ENCODE results near the gene PAK1. TPM values are rescaled to one million over a fixed set of nuclear protein-coding genes. Genes with fewer than 3 reads are reported as not detected.

Gene PAK1
- total and polyA plus RNA-seq, 8 donors = 16.7 to 89.5 (median 46.5) TPM

GRCh38 chr11:77449784-77450183 is 24.1 kb downstream of the PAK1 start:
- no peak for TF ChIP-seq POLR2A (IDR thresholded peaks at IDR 0.05)
- no peak for TF ChIP-seq EP300 (IDR thresholded peaks at IDR 0.05)
- no peak for TF ChIP-seq CTCF (IDR thresholded peaks at IDR 0.05)
- no peak for TF ChIP-seq POLR2AphosphoS5 (IDR thresholded peaks at IDR 0.05)
- 91 to 98% (median 94%) methylated on average over 1 of the region's 1 CpG for whole genome bisulfite sequencing, 5 donors
- intact Hi-C loops (cut with DNase I; ENCODE audit: low total_unique reads) = no loop called here
- DNase-seq = no peak
- no peaks in the 10 kb centered on the region for H3K9me3 ChIP-seq
- peaks cover 8 to 38% (median 11%) of the 10 kb centered on the region in 4 donors for H3K4me1 ChIP-seq
- no peak overlapping the region for H3K4me3 ChIP-seq
- H3K36me3 ChIP-seq = no peaks in the 10 kb centered on the region
- no peak overlapping the region for H3K27ac ChIP-seq
- H3K27me3 ChIP-seq = no peaks in the 10 kb centered on the region

DNA sequence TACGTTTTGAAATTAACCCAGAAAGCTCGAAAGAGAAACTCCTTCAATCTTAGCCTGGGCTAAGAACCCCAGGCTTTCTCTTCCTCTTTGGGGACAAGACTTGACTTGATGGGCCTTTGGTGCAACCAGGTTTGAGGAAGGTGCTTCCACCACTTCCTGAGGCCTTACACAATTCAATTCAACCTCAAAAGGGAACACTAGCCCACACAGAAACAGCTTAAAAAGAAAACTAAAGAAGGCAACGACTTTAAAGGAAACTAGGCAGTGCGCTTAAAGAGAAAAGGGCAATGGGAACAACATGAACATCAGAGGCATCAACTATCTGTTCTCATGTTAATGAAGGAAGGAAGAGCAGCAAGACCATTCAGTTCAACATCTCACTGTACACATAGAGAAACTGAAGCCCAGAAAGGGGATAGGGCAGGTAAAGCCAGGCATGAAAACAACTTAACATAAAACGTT is 24.8 kb downstream of the PAK1 start:
- Histone ChIP-seq H3K4me1 (peaks cover 8 to 36% (median 12%) of the 10 kb centered on the region in 4 donors), H3K4me3 (no peak overlapping the region), H3K27ac (peak overlapping the region in 1 of 5 donors; percentile 5), H3K27me3 (no peaks in the 10 kb centered on the region), H3K9me3 (no peaks in the 10 kb centered on the region), H3K36me3 (no peaks in the 10 kb centered on the region)
- TF ChIP-seq POLR2A (IDR thresholded peaks at IDR 0.05) (no peak), EP300 (IDR thresholded peaks at IDR 0.05) (no peak), CTCF (IDR thresholded peaks at IDR 0.05) (no peak), POLR2AphosphoS5 (IDR thresholded peaks at IDR 0.05) (no peak)
- WGBS, 5 donors = 55 to 72% (median 60%) methylated on average over 5 of the region's 5 CpGs
- intact Hi-C loops (cut with DNase I; ENCODE audit: low total_unique reads) = no loop called here
- no peak for DNase-seq

DNA sequence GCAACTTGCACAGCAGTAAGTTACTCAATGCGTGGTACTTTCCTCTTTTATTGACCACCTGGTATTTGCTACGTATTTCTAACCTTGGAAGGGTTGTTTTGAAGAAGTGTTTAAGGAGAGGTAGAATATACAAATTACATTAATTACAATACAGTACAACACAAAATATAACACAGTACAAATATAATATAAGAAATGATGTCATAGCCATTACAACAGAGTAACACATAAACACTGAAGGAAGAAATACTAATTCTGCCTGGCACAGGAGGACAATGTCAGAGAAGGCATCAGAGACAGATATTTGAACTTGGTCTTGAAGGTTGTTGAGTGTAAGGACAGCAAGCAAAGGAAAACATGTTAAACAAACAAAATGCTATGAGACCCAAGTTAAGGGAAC is 25.6 kb downstream of the PAK1 start:
- 87 to 96% (median 91%) methylated on average over 2 of the region's 2 CpGs for WGBS, 5 donors
- Histone ChIP-seq H3K36me3 (no peaks in the 10 kb centered on the region), H3K9me3 (no peaks in the 10 kb centered on the region), H3K4me1 (peaks cover 8 to 36% (median 12%) of the 10 kb centered on the region in 4 donors), H3K4me3 (no peak overlapping the region), H3K27me3 (no peaks in the 10 kb centered on the region), H3K27ac (no peak overlapping the region)
- no peak for DNase-seq
- TF ChIP-seq POLR2AphosphoS5 (IDR thresholded peaks at IDR 0.05) (no peak), EP300 (IDR thresholded peaks at IDR 0.05) (no peak), POLR2A (IDR thresholded peaks at IDR 0.05) (no peak), CTCF (IDR thresholded peaks at IDR 0.05) (no peak)
- intact Hi-C loops (cut with DNase I; ENCODE audit: low total_unique reads) = no loop called here

- Histone ChIP-seq H3K9me3 (no peaks in the 10 kb centered on the region), H3K36me3 (no peaks in the 10 kb centered on the region), H3K4me1 (peaks cover 8 to 36% (median 12%) of the 10 kb centered on the region in 4 donors), H3K27me3 (no peaks in the 10 kb centered on the region), H3K4me3 (no peak overlapping the region), H3K27ac (no peak overlapping the region)
- DNase-seq = no peak
- 81 to 89% (median 87%) methylated on average over 8 of the region's 8 CpGs for WGBS, 5 donors
- intact Hi-C loops (cut with DNase I; ENCODE audit: low total_unique reads) = no loop called here
- TF ChIP-seq EP300 (IDR thresholded peaks at IDR 0.05) (no peak), POLR2A (IDR thresholded peaks at IDR 0.05) (no peak), CTCF (IDR thresholded peaks at IDR 0.05) (no peak), POLR2AphosphoS5 (IDR thresholded peaks at IDR 0.05) (no peak)
Measured at GRCh38 chr11:77446911-77447629, 26.8 kb downstream of the PAK1 start.
